GM18873 (cell line): ENCODE measurements around the gene ADCY10.
"Not testable (repeated sequence)": the region's sequence is repeated elsewhere in the genome, so short reads cannot be mapped to it uniquely, and the experiment has no call there.

Experiments
- ATAC-seq: cut with Tn5 transposase; IDR thresholded peaks from one replicate; pipeline ENCODE4 v1.9.1; 2021; ENCODE audit warnings: mild to moderate bottlenecking, moderate library complexity, moderate number of reproducible peaks; ENCODE audit not compliant: unreplicated experiment, low FRiP score

Gene ADCY10

GRCh38 chr1:167861664-167862381, 52.1 kb downstream of the ADCY10 start:
- ATAC-seq: no peak

- ATAC-seq: no peak
These were observed 53.6 kb downstream of the ADCY10 start for GRCh38 chr1:167860231-167860923.

GRCh38 chr1:167856711-167857418, 57.1 kb downstream of the ADCY10 start:
- ATAC-seq: no peak

GRCh38 chr1:167854184-167854583, 59.8 kb downstream of the ADCY10 start:
- no peak for ATAC-seq

GRCh38 chr1:167849666-167850065, 64.3 kb downstream of the ADCY10 start:
- no peak for ATAC-seq

GRCh38 chr1:167842872-167843271, 71.1 kb downstream of the ADCY10 start:
- ATAC-seq: no peak

GRCh38 chr1:167841530-167841929, 72.4 kb downstream of the ADCY10 start:
- ATAC-seq: no peak

GRCh38 chr1:167839009-167839408, 74.9 kb downstream of the ADCY10 start:
- no peak for ATAC-seq

- no peak for ATAC-seq
These were observed 76.6 kb downstream of the ADCY10 start for GRCh38 chr1:167837326-167837725.

GRCh38 chr1:167836197-167836596, 77.7 kb downstream of the ADCY10 start:
- no peak for ATAC-seq

- no peak for ATAC-seq
These were observed 80.0 kb downstream of the ADCY10 start for GRCh38 chr1:167833904-167834303.

- ATAC-seq: no peak
These were observed 81.2 kb downstream of the ADCY10 start for GRCh38 chr1:167832693-167833092.

GRCh38 chr1:167830668-167831067, 83.3 kb downstream of the ADCY10 start:
- not testable (repeated sequence) for ATAC-seq

- ATAC-seq: no peak
These were observed 84.1 kb downstream of the ADCY10 start for GRCh38 chr1:167829868-167830267.

- no peak for ATAC-seq
These were observed 87.8 kb downstream of the ADCY10 start for GRCh38 chr1:167826127-167826526.

- no peak for ATAC-seq
These were observed 88.4 kb downstream of the ADCY10 start for GRCh38 chr1:167825419-167826079.

GRCh38 chr1:167824163-167824794, 89.7 kb downstream of the ADCY10 start:
- ATAC-seq: no peak

GRCh38 chr1:167821969-167822685, 91.8 kb downstream of the ADCY10 start:
- no peak for ATAC-seq

- ATAC-seq: no peak
These were observed 92.6 kb downstream of the ADCY10 start for GRCh38 chr1:167821356-167821685.
